ENCODE results near the gene EEPD1.

The EEPD1 gene

DNA sequence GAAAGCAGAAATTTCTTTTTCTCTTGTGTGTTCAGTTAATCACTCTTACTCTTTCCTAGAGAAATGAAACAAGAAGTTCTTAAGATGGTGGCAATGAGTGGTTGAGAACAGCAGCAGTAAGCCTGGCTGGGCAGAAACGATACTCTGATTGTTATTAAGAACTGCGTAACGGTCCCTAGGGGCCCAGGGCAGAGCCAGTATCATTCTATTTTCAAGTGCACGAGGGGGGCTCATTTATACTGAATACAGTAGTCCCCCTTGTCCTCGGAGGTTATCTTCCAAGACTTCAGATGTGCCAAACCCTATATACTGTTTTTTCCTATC, 64.9 kb downstream of the EEPD1 start:
- DNase-seq (ENCODE audit: low read depth, low spot score): no peak
- no peak overlapping the region for H3K9ac ChIP-seq (ENCODE audit: insufficient read length)
- no peaks in the 10 kb centered on the region for H3K9me3 ChIP-seq (ENCODE audit: low read depth, low read length)
- no peak overlapping the region for H3K4me3 ChIP-seq
- no peak for TF ChIP-seq FOXP2 (optimal IDR thresholded peaks at IDR 0.05; ENCODE audit: control extremely low read depth, extremely low read length, insufficient read depth)
- no peak for TF ChIP-seq EZH2 (IDR thresholded peaks at IDR 0.05)
- no peak for TF ChIP-seq POLR2AphosphoS5 (IDR thresholded peaks at IDR 0.05; ENCODE audit: borderline replicate concordance, low read depth, low read length)
- H3K27ac ChIP-seq: no peak overlapping the region
- H3K36me3 ChIP-seq (ENCODE audit: insufficient read depth, low read length): no peaks in the 10 kb centered on the region

DNA sequence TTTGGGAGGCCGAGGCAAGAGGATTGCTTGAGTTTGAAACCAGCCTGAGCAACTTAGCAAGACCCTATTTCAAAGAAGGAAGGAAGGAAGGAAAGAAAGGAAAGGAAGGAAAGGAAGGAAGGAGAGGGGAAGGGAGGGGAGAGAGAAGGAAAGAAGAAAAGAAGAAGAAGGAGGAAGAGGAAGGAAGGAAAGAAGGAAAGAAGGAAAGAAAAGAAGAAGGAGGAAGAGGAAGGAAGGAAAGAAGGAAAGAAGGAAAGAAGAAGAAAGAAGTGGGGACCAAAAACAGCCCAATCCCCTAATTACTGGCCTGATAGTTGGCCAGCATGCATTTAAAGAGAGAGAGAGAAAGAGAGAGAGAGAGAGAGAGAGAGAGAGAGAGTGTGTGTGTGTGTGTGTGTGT, 66.4 kb downstream of the EEPD1 start:
- Histone ChIP-seq H3K9me3 (ENCODE audit: low read depth, low read length) (no peaks in the 10 kb centered on the region), H3K27ac (no peak overlapping the region), H3K36me3 (ENCODE audit: insufficient read depth, low read length) (no peaks in the 10 kb centered on the region), H3K4me3 (no peak overlapping the region), H3K9ac (ENCODE audit: insufficient read length) (no peak overlapping the region)
- TF ChIP-seq FOXP2 (optimal IDR thresholded peaks at IDR 0.05; ENCODE audit: control extremely low read depth, extremely low read length, insufficient read depth) (no peak), EZH2 (IDR thresholded peaks at IDR 0.05) (no peak), POLR2AphosphoS5 (IDR thresholded peaks at IDR 0.05; ENCODE audit: borderline replicate concordance, low read depth, low read length) (no peak)
- DNase-seq (ENCODE audit: low read depth, low spot score): no peak

DNA sequence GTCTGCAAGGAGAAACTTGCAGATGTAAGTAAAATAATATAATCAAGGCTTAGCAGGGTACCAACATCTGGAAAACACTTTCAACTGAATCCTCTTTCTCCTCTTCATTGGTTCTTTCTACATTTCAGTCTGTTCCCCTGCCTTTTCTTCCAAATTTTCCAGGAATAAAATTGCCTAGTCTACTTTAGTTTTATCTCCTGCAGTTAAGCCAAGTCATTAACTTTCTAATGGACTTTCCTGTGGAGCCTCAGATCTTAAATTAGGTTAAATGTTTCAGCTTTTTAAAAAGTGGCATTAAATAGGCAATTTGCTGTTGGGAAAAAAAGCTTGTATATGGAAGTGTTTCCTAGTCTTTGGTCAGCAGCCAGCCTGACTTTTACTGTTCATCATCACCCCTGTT, 70.8 kb downstream of the EEPD1 start:
- H3K9ac ChIP-seq (ENCODE audit: insufficient read length): no peak overlapping the region
- no peaks in the 10 kb centered on the region for H3K9me3 ChIP-seq (ENCODE audit: low read depth, low read length)
- no peak overlapping the region for H3K27ac ChIP-seq
- H3K4me3 ChIP-seq: no peak overlapping the region
- no peak for TF ChIP-seq FOXP2 (optimal IDR thresholded peaks at IDR 0.05; ENCODE audit: control extremely low read depth, extremely low read length, insufficient read depth)
- no peaks in the 10 kb centered on the region for H3K36me3 ChIP-seq (ENCODE audit: insufficient read depth, low read length)
- no peak for DNase-seq (ENCODE audit: low read depth, low spot score)

DNA sequence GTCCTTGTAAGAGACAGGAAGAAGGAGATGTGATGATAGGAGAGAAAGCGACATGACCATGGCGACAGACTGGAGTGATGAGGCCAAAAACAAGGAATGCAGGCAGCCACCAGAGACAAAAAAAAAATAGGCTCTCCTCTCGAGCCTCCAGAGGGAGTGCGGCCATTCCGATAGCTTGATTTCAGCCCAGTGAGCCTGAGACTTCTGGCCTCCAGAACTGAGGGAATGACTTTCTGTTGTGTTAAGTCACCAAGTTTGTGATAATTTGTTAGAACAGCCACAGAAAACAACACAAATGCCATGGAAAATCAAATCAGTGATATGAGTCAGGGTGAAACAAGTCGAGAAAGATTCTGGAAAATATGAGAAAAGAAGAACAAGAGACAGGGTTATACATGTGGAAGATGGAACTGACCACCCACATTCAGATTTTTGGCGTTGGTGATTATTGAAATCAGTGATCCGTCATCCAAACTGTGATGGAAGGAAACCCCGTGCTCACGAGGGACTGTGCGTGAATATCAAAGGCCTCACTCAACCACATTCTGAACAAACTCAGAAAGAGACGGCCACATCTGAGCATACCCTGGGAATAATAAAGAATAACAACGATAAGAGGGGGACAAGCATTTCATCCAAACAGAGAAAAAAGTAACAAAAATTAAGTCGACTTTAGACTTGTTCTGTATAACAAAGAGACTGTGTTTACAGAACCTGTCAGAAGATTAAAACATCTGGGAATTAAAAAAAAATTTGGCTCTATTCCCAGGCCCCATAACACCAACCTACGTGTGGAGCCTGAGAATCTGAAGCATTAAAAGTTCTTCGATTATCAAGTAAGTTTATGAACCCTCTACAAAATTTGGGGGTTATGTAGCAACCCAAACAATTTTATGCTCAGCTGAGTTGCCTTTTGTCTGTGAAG, 72.1 kb downstream of the EEPD1 start:
- no peaks in the 10 kb centered on the region for H3K36me3 ChIP-seq (ENCODE audit: insufficient read depth, low read length)
- no peak overlapping the region for H3K9ac ChIP-seq (ENCODE audit: insufficient read length)
- TF ChIP-seq EZH2 (IDR thresholded peaks at IDR 0.05) (no peak), FOXP2 (optimal IDR thresholded peaks at IDR 0.05; ENCODE audit: control extremely low read depth, extremely low read length, insufficient read depth) (no peak), POLR2AphosphoS5 (IDR thresholded peaks at IDR 0.05; ENCODE audit: borderline replicate concordance, low read depth, low read length) (no peak)
- no peak overlapping the region for H3K27ac ChIP-seq
- H3K9me3 ChIP-seq (ENCODE audit: low read depth, low read length): no peaks in the 10 kb centered on the region
- H3K4me3 ChIP-seq: no peak overlapping the region
- DNase-seq (ENCODE audit: low read depth, low spot score): no peak

DNA sequence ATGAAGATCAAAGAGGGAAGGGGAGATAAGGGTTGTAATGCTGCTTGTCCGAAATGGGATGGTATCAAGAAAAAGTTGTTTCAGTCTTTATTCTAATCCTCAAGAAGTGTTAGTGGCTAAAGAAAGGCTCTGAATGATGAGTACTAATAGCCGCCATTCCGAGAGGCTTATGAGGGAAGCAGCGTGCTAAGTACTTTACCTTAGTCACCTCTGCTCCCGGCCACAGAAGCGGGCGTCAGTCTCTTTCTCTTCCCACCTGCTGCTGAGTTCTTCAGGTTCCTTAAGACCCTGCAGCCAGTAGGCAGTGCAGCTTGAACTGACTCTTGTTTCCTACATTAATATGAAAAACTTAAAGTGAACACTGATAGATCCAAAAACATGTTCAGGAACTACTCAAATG, 73.1 kb downstream of the EEPD1 start:
- H3K9me3 ChIP-seq (ENCODE audit: low read depth, low read length): no peaks in the 10 kb centered on the region
- H3K27ac ChIP-seq: no peak overlapping the region
- no peaks in the 10 kb centered on the region for H3K36me3 ChIP-seq (ENCODE audit: insufficient read depth, low read length)
- no peak for TF ChIP-seq FOXP2 (optimal IDR thresholded peaks at IDR 0.05; ENCODE audit: control extremely low read depth, extremely low read length, insufficient read depth)
- no peak for TF ChIP-seq POLR2AphosphoS5 (IDR thresholded peaks at IDR 0.05; ENCODE audit: borderline replicate concordance, low read depth, low read length)
- TF ChIP-seq EZH2 (IDR thresholded peaks at IDR 0.05): no peak
- H3K4me3 ChIP-seq: no peak overlapping the region
- no peak for DNase-seq (ENCODE audit: low read depth, low spot score)
- H3K9ac ChIP-seq (ENCODE audit: insufficient read length): no peak overlapping the region

DNA sequence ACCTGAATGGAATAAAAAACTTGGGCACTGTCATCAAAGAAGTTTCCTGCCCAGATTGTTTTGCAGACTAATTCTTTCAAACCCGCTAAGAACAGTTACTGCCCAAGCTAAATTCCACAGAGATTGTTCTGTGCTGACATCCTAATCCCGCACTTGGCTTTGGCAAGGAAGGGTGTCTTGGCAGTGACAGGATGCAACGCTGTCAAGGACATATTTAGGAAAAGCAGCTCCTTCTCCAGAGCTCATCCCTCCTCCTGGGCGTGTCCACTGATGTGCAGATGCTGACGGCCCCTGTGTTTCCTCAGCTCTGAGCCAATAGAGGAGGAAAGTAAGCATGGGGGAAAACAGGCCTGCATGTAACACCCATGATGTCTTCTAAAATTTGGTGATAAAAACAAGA, 74.2 kb downstream of the EEPD1 start:
- H3K36me3 ChIP-seq (ENCODE audit: insufficient read depth, low read length): no peaks in the 10 kb centered on the region
- no peak for DNase-seq (ENCODE audit: low read depth, low spot score)
- H3K4me3 ChIP-seq: no peak overlapping the region
- H3K9me3 ChIP-seq (ENCODE audit: low read depth, low read length): no peaks in the 10 kb centered on the region
- H3K27ac ChIP-seq: no peak overlapping the region
- no peak overlapping the region for H3K9ac ChIP-seq (ENCODE audit: insufficient read length)
- TF ChIP-seq FOXP2 (optimal IDR thresholded peaks at IDR 0.05; ENCODE audit: control extremely low read depth, extremely low read length, insufficient read depth): no peak
- no peak for TF ChIP-seq EZH2 (IDR thresholded peaks at IDR 0.05)
- no peak for TF ChIP-seq POLR2AphosphoS5 (IDR thresholded peaks at IDR 0.05; ENCODE audit: borderline replicate concordance, low read depth, low read length)

DNA sequence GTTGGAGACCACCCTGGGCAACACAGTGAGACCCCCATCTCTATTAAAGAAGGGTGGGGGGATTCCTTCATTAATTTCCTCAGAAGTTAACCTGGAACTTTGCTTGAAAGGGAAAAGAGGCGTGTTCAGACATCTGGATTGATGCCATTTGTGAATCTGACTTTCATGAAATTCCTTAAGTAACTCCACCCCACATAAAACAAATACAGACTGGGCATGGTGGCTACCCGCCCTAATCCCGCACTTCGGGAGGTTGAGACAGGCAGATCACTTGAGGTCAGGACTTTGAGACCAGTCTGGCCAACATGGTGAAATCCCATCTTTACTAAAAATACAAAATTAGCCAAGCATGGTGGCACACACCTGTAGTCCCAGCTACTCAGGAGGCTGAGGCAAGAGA, 75.0 kb downstream of the EEPD1 start:
- TF ChIP-seq FOXP2 (optimal IDR thresholded peaks at IDR 0.05; ENCODE audit: control extremely low read depth, extremely low read length, insufficient read depth) (no peak), EZH2 (IDR thresholded peaks at IDR 0.05) (no peak), POLR2AphosphoS5 (IDR thresholded peaks at IDR 0.05; ENCODE audit: borderline replicate concordance, low read depth, low read length) (no peak)

DNA sequence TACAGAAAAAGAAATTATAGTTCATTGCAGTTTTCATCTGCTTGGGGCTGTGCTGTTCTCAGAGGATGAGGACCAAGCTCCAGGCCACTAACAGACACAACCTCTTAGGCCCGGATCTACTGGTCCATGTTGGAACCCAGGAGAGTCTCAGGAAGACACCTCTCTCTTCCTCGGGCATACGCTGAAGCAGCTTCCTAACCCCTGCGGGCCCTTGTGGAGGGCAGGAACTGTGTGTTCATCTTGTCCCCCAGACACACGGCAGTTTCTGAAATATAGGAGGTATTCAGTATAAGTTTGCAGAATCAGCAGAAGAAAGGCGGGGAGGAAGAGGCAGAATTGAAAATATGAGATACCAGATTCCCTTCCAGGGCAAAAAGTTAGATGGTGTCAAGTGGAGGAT, 78.4 kb downstream of the EEPD1 start:
- no peaks in the 10 kb centered on the region for H3K36me3 ChIP-seq (ENCODE audit: insufficient read depth, low read length)
- TF ChIP-seq FOXP2 (optimal IDR thresholded peaks at IDR 0.05; ENCODE audit: control extremely low read depth, extremely low read length, insufficient read depth): no peak
- no peak overlapping the region for H3K27ac ChIP-seq
- H3K4me3 ChIP-seq: no peak overlapping the region
- H3K9me3 ChIP-seq (ENCODE audit: low read depth, low read length): no peaks in the 10 kb centered on the region
- DNase-seq (ENCODE audit: low read depth, low spot score): no peak
- no peak overlapping the region for H3K9ac ChIP-seq (ENCODE audit: insufficient read length)

More for the DNA sequence above, 75.0 kb downstream of the EEPD1 start:
- Histone ChIP-seq H3K9me3 (ENCODE audit: low read depth, low read length) (no peaks in the 10 kb centered on the region), H3K27ac (no peak overlapping the region), H3K4me3 (no peak overlapping the region), H3K9ac (ENCODE audit: insufficient read length) (no peak overlapping the region), H3K36me3 (ENCODE audit: insufficient read depth, low read length) (no peaks in the 10 kb centered on the region)
- no peak for DNase-seq (ENCODE audit: low read depth, low spot score)

DNA sequence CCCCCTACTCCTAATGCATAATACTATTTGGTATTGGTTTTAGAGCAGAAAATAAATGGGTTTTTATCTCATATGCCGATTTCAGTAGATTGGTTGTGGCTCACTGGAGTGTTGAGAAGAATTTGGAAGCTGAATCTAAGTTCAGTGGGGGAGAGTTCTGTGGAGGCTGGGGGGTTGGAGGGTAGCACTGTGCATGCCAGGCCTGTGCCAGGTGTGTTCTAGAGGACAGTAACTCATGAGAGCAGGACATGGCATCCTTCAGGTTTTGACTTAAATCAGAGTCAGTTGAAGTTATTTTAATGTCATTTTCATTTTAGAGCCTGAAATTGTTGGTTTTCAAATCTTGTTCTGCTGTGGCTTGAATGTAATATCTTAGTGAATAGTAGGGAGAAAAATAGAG, 79.5 kb downstream of the EEPD1 start:
- H3K36me3 ChIP-seq (ENCODE audit: insufficient read depth, low read length): no peaks in the 10 kb centered on the region
- no peak overlapping the region for H3K27ac ChIP-seq
- H3K9me3 ChIP-seq (ENCODE audit: low read depth, low read length): no peaks in the 10 kb centered on the region
- no peak for DNase-seq (ENCODE audit: low read depth, low spot score)
- H3K9ac ChIP-seq (ENCODE audit: insufficient read length): no peak overlapping the region
- TF ChIP-seq EZH2 (IDR thresholded peaks at IDR 0.05) (no peak), FOXP2 (optimal IDR thresholded peaks at IDR 0.05; ENCODE audit: control extremely low read depth, extremely low read length, insufficient read depth) (no peak), POLR2AphosphoS5 (IDR thresholded peaks at IDR 0.05; ENCODE audit: borderline replicate concordance, low read depth, low read length) (no peak)
- H3K4me3 ChIP-seq: no peak overlapping the region

All from SK-N-MC (cell line).